ENCODE measurements around the gene ARNT2.

ARNT2 gene

GRCh38 chr15:80560601-80561400 lies 156.6 kb downstream of the ARNT2 start:
- DNase-seq = no peak

- no peak for DNase-seq
Measured at GRCh38 chr15:80561500-80561899, 157.3 kb downstream of the ARNT2 start.

DNA sequence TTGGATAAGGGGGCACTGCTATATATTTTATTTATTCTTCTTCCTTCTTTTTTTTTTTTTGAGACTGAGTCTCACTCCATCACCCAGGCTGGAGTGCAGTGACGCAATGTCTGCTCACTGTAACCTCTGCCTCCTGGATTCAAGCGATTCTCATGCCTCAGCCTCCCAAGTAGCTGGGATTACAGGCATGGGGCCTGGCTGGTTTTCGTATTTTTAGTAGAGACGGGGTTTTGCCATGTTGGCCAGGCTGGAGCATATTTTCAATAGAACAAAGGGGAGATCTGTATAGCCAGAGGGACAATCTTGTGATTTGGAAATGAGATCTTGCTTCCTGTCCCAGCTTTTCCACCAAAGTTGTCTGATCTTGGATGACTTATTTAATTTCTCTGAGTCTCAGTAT lies 157.9 kb downstream of the ARNT2 start:
- DNase-seq = no peak

DNA sequence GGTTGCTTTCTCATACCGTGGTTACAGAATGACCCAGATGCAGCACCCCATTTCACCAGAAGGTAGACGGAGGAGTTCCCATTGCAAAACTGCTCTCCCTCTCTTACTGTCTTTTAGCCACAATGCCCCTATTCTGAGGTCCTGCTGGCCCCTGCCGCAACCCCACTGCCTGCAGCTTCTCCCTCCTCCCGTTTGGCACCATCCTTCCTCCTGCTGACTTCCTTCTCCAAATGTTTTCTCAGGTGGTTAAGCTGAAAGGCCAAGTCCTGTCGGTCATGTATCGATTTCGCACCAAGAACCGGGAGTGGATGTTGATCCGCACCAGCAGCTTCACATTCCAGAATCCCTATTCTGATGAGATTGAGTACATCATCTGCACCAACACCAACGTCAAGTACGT lies 158.7 kb downstream of the ARNT2 start:
- DNase-seq = no peak

DNA sequence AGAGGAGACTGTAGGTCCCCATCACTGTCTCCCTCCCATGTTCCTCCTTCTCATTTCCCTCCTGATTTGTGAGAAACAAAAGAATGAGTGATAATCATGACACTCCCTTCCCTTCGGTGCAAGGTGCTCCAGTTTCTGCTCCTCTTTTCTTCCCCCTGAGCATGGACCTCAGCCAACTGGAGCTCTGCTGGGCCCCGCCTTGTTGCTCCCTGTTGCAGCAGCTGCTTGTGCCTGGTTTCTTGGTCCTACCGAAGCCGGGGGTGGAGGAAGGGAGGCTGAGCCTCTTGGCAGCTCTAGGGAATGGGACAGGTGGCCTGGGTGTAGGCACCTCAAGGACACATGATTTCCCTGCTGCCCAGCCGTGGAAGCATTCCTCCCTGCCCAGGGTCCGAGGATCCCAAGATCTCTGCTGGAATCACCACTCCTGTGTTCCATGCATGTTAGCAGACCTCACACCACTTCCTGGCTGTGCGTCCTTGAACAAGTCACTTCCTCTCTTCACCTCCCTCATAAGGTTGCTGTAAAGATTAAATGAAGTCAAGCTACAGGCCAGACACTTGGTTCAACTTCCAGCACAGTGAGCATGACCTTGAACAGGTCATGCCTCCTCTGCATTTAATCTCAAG lies 159.3 kb downstream of the ARNT2 start:
- DNase-seq = no peak

DNA sequence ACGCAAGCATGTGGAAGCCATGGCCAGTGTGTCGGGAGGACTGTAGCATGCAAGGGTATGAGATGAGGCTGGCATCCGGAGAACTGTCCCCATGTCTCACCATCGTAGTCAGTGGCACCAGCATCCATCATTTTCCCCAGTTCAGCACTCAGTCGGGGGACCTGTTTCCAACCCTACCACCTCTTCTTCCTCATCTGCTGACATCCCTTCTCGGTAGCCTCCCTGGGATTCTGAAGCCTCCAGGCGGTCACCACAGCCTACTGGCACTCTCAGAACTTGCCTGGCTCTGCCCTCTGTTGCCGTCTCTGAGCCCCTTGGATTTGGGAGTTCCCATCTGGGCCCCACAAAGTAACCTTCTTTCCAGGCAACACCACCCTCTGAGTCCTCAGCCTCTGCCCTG lies 159.9 kb downstream of the ARNT2 start:
- no peak for DNase-seq

DNA sequence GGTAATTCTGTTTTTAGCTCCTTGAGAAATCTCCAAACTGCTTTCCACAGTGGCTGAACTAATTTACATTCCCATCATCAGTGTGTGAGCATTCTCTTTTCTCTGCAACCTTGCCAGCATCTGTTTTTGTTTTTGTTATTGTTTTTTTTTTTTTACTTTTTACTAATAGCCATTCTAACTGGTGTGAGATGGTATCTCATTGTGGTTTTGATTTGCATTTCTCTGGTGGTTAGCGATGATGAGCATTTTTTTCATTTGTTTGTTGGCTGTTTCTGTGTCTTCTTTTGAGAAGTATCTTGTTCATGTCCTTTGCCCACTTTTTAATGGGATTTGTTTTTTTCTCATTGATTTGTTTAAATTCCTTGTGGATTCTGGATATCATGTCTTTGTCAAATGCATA lies 161.2 kb downstream of the ARNT2 start:
- no peak for DNase-seq

- no peak for DNase-seq
Measured at GRCh38 chr15:80565988-80566387, 161.8 kb downstream of the ARNT2 start.

DNA sequence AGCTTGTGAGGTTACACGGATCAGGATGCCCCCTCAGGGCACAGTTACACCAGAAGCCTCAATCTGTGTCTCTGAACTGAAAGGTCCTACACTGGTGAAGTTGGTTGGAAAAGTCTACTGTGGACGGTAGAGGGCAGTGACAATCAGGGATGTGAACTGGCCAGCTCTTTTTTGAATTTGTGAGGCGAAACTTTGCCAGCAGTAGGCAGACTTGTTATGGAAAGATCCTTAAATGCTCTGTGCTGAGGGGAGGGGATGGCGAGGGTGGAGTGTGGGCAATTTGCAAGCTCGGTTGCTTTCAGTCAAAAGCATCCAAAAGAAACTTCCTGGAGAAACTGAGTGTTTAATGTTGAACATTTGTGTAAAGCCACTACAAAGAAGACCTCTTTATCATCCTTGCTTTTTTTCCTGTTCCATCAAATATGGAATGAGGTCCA lies 163.6 kb downstream of the ARNT2 start:
- peak; percentile 2 for DNase-seq

GRCh38 chr15:80568298-80568697 lies 164.1 kb downstream of the ARNT2 start:
- DNase-seq = no peak

DNA sequence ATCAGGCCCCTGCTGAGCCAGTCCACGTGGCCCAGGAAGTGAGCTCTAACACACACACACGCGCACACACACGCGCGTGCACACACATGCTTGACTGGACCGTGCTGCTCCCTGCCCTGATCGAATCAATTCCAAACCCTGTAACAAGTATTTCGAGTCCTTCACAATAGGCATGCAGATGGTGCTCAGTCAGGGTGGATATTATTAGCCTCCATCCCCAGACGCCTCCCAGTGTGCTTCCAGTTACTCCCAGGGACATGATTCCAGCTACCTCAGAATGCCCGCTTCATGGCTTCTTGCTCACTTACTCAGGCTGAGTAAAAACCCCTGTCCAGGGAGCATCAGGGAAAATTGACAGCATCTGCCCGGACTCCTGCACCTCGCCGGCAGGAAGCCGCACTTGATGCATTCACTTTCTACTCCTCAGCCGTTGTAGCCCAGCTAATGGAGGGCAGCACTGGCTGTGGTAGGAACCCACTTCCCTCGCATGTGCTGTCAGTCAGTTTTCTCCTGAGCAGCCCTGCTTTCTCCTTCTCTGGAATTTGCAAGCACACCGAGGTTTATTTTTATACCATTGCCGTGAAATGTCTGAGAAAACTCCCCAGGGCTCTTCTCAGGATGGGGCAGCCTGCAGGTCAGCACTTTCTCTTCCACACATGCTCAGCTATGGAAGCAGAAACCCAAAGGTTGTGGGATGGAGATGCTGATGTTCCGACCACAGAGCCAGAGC lies 164.9 kb downstream of the ARNT2 start:
- DNase-seq = no peak

- no peak for DNase-seq
Measured at GRCh38 chr15:80569656-80570055, 165.5 kb downstream of the ARNT2 start.

- no peak for DNase-seq
Measured at GRCh38 chr15:80570553-80570952, 166.4 kb downstream of the ARNT2 start.

DNA sequence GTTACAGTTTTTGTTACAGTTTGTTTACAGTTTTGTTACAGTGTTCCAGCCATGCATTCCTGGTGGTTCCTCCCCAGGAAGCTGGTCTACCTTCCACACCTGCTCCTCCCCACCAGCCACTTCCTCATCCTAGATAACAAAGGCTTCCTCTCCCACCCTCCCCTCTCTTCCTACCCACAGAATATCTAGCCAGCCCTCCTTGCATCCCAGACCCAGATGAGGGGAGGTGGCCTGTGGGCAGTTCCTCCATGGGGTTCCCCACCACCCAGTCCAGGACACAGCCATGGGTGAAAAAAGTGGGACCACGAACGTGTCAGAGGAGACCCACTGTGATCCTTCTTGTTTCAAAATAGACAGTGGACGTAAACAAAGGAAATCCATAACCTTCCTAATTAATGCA lies 168.2 kb downstream of the ARNT2 start:
- DNase-seq = no peak

DNA sequence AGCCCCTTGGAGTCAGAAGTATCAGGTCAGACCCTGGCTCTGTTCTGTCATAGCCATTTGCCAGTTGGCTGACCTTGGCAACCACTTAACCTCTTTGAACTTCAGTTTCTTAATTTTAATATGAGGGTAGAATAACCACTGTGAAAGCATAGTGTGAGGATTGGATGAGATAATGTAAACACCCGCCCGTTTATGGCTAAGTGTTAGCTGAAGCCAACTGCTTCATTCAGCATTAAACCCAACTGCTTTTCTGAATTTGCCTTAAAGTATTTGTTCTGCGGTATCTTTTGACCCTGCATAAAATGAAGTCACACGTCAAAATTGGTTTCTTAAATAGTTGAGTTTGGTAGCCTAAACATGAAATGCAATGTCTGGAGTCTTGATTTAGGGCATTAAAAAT lies 169.4 kb downstream of the ARNT2 start:
- no peak for DNase-seq

- no peak for DNase-seq
Measured at GRCh38 chr15:80574590-80574989, 170.4 kb downstream of the ARNT2 start.

DNA sequence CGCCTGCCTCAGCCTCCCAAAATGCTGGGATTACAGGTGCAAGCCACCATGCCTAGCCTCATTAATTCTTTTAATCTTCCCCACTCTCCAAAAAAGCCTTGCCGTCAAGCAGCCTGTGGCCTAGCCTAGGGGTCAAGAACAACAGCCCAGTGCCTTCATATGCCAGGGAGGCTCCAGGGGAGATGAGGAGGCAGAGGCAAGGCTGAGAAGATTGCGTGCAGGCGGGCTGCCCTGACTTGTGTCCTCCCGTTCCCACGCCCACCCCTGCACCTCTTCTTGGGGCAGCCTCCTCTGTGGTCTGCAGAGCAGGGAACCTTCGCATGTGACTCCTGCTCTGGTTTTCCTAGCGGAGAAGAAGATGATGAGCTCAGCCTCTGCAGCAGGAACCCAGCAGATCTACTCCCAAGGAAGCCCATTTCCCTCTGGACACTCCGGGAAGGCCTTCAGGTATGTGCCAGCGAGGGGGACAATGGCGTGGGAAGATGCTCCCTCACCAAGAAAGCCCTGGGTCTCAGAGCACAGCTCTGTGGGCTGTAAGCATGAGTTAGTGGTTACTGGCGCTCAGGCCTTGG lies 172.4 kb downstream of the ARNT2 start:
- no peak for DNase-seq

DNA sequence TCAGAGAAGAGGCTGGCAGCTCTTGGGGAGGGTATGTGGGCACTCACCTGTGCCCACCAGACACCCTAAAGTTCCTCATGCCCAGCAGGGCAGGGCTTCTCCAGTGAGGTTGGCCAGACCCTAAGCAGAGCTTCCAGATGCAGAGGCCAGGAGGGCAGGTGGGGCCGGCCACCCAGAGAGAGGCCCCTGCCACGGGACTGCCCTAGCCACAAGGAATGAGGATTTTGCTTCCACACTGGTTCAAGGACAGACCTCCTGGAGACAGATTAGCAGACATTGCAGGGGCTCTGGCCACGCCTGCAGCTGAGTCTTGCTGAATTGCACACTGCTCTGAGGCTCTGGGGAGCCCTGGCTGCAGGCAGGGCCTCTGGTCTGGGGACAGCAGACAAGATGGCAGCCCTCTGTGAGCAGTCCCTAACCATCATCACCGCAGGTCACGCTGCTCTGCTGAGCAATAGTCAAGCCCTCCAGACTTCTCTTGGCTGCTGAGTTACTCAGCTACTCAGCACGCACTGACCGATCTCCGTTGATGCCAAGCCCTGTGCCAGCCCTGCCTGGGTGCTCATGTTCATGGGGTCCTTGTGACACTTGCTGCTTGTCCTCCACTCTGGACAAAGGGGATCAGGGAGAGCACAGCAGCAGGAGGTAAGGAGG lies 173.5 kb downstream of the ARNT2 start:
- DNase-seq = no peak

DNA sequence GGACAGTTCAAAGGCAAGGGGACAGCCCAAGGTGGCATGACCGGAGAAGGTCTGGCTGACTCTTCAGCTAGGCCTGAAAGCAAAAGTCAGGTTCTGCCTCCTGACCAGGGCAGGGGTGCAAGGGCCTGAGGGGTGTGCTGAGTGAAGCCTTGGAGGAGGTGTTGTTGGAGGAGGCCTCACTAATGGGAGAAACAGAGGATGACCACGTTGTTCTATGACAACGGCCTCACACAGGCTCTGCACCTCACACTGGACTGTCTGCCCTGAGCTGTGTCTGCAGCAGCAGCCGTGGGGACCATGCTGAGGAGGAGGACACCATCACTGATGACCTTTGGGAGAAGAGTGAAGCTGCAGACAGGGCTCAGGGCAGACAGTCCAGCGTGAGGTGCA lies 174.0 kb downstream of the ARNT2 start:
- no peak for DNase-seq

DNA sequence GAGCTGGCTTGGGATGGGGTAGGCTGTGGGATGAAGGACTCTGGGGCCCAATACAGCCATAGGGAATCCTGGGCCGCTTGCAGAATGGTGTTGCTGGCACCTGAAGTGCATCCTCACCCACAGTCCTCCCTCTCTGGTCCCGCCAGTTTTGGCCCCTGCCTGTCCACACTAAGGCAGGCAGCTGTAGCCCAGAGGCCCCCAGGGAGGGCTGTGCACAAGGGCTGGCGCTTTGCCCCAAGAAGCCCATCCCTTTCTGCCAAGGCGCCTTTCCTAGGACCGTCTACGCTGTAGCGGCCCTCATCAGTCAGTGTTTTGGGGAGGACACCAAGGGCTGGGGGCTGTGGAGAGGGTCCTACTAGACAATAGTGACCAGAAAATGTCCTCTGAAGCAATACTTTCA lies 174.7 kb downstream of the ARNT2 start:
- DNase-seq = no peak

DNA sequence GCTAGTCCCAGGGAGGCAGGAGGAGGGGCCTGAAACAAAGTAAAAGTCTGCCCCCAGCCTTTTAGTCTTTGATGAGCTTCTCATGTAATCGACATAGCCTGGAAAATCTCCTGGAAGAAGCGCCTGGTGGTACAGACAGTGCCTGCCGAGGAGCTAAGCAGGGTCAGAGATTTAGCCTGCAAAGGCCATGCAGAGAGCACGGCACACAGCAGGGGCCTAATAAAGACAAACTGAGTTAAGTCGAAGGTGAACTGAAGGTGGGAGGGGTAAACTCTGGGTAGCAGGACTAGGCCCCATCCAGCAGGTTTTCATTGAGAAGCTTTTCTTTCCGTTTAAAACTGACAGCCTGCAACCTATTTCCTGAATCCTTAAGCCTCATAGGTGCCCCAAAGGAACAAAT lies 175.4 kb downstream of the ARNT2 start:
- DNase-seq = no peak

- no peak for DNase-seq
Measured at GRCh38 chr15:80580106-80580505, 175.9 kb downstream of the ARNT2 start.
